Measurements from ENCODE around the gene NIT1. TPM values are rescaled to one million over a fixed set of nuclear protein-coding genes. Genes with fewer than 3 reads are reported as not detected.

NIT1 gene
- total and polyA plus RNA-seq, 2 of the 13 experiments (the other 11 are each of a cell fraction or from before 2014, with no cell fraction given) = 22.7 to 31.0 TPM

DNA sequence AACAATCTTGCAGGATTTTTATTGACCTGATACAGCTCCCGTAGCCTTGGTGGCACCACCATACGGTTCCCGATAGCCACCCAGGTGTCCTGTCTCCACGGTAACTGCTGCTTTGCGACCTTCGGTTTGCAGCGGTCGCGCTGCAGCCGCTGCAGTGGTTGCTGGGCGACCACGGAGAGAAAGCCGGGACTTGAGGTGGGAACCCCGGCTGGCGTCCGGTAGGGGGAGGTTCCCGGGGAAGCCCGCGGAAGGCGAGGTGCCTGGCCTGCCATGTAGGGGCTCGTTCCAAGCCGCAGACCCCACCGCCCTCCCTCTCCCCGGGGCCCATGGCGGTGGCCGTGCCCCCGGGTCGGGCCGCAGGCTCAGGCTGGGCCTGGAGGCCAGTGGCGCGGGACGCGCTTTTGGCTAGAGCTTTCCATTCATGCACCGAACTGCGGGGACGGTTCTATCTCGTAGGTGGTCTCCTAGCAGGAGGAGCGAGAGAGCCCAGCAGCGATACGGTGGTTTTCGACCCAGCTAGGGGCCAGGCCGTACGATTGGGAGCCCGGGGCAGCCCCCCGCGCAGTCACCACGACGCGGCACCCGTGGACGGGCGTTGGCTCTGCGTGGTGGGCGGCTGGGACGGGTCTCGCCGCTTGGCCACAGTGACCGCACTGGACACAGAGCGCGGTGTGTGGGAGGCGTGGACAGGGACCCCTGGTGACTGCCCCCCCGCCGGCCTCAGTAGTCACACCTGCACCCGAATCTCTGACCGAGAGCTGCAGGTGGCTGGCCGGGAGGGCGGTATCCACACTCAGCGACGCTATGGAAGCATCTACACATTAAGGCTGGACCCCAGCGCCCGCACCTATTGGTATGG is 19.5 kb upstream of the NIT1 start, which contains the start of gene KLHDC9:
TSS of gene KLHDC9 (plus strand) at position 152 of the 859 bp plus-strand sequence. CDS start at position 327, 175 bp downstream.
- Histone ChIP-seq H4K20me1 (ENCODE audit: insufficient read depth, low read length) (no peaks in the 10 kb centered on the region), H3K9ac (ENCODE audit: insufficient read depth, low read depth, low read length) (peak within 1 kb of the TSS; percentile 75), H3K4me2 (ENCODE audit: low read depth, low read length) (peak within 1 kb of the TSS; percentile 89), H3K9me3 (ENCODE audit: low read length) (no peaks in the 10 kb centered on the region), H3K4me1 (ENCODE audit: insufficient read depth, low read length) (peaks cover 7% of the 10 kb centered on the region), H3K27me3 (ENCODE audit: control insufficient read depth in 1 of 2, insufficient read depth in 2 of 2, low read length in 2 of 2) (peaks cover 0 to 3% of the 10 kb centered on the region in 2 experiments; a peak in 1 of 5 replicates), H3K4me3 (replicated peaks in 1 of 3; ENCODE audit: insufficient read depth in 1 of 3, low read depth in 2 of 3, low read length in 3 of 3) (peak within 1 kb of the TSS; percentile 60 to 90 (median 87)), H3K27ac (ENCODE audit: extremely low read length, insufficient read depth, low read length) (peak within 1 kb of the TSS; percentile 41), H3K79me2 (ENCODE audit: insufficient read depth, low read length) (no peaks in the 10 kb centered on the region), H2AFZ (ENCODE audit: low read length) (no peak within 1 kb of the TSS), H3K36me3 (replicated peaks in 1 of 2; ENCODE audit: control insufficient read depth in 1 of 2, insufficient read depth in 2 of 2, low read length in 2 of 2) (peaks cover 6 to 20% of the 10 kb centered on the region in 2 experiments)
- intact Hi-C loops (cut with micrococcal nuclease; ENCODE audit: unreplicated experiment) (no loop called here), in situ Hi-C loops (cut with HindIII; ENCODE audit: extremely low pct_ligation_motif_present, low pct_unique_long_range_greater_than_20kb) (loop anchor here (10.0 kb wide), 1 partner anchor 104 kb away; no protein-coding TSS in a partner anchor)
- peak; percentile 91 for FAIRE-seq
- peak; percentile 87 for DNase-seq (ENCODE audit: low spot score)
- ChIA-PET CTCF (ENCODE audit: low intra/inter-chr PET ratio, low total read pairs) (interaction anchor here (1.6 to 3.3 kb wide), 3 partner anchors 25 to 101 kb away, joined by 8 to 50 read pairs (median 16); no protein-coding TSS in a partner anchor), POLR2A (interaction anchor here (0.6 to 2.5 kb wide), 6 partner anchors 14 to 77 kb away, joined by 3 to 11 read pairs (median 4); partner anchors contain the start of genes DEDD, F11R, NIT1 and PFDN2)
- ATAC-seq = peak; percentile 93
- no TSS peak for BruUV-seq (replicated peaks)
- 47% methylated on average over 3 of the region's 71 CpGs for WGBS (ENCODE audit: low lambda C conversion rate)
- TF ChIP-seq ZNF121 (CRISPR knock-in tag; IDR thresholded peaks at IDR 0.05) (no peak), ETV5 (CRISPR knock-in tag; IDR thresholded peaks at IDR 0.05; ENCODE audit: borderline replicate concordance) (peak; percentile 50; the same call in 1 of the 2 replicates), AGO1 (IDR thresholded peaks at IDR 0.05; ENCODE audit: low read depth, low read length, poor library complexity, severe bottlenecking) (peak; percentile 49), XRCC5 (optimal IDR thresholded peaks at IDR 0.05; ENCODE audit: low read length) (peak; percentile 59), ZNF768 (CRISPR knock-in tag; IDR thresholded peaks at IDR 0.05) (0 out of 2 replicates have a peak, but pooled peaks have one; percentile 23), ZSCAN25 (CRISPR knock-in tag; IDR thresholded peaks at IDR 0.05) (peak; percentile 48; the same call in 1 of the 2 replicates), RFXANK (CRISPR knock-in tag; IDR thresholded peaks at IDR 0.05) (0 out of 2 replicates have a peak, but pooled peaks have one; percentile 55), ZFX (CRISPR knock-in tag; IDR thresholded peaks at IDR 0.05; ENCODE audit: low read depth) (peak; percentile 67), SP1 (IDR thresholded peaks at IDR 0.05) (no peak), SP1 (CRISPR knock-in tag; IDR thresholded peaks at IDR 0.05) (peak; percentile 34; the same call in 1 of the 2 replicates), ZSCAN20 (CRISPR knock-in tag; IDR thresholded peaks at IDR 0.05; ENCODE audit: borderline replicate concordance) (peak; percentile 43; the same call in 1 of the 2 replicates), HDAC2 (CRISPR knock-in tag; IDR thresholded peaks at IDR 0.05) (peak; percentile 34; the same call in 1 of the 2 replicates), ZNF274 (CRISPR knock-in tag; IDR thresholded peaks at IDR 0.05) (peak; percentile 59; the same call in 1 of the 2 replicates), PLRG1 (conservative IDR thresholded peaks at IDR 0.05) (no peak), ZNF232 (CRISPR knock-in tag; IDR thresholded peaks at IDR 0.05; ENCODE audit: borderline replicate concordance) (0 out of 2 replicates have a peak, but pooled peaks have one; percentile 56), AKAP8 (CRISPR knock-in tag; IDR thresholded peaks at IDR 0.05) (no peak), MTA1 (CRISPR knock-in tag; IDR thresholded peaks at IDR 0.05; ENCODE audit: borderline replicate concordance) (peak; percentile 77; the same call in 1 of the 2 replicates), SRY (CRISPR knock-in tag; IDR thresholded peaks at IDR 0.05) (peak; percentile 53; the same call in 1 of the 2 replicates), FOXA1 (IDR thresholded peaks at IDR 0.05) (no peak), FOXA1 (CRISPR knock-in tag; IDR thresholded peaks at IDR 0.05) (no peak)
- TF ChIP-seq, protein P1, sequence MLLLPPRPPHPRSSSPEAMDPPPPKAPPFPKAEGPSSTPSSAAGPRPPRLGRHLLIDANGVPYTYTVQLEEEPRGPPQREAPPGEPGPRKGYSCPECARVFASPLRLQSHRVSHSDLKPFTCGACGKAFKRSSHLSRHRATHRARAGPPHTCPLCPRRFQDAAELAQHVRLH (CRISPR knock-in tag; IDR thresholded peaks at IDR 0.05; ENCODE audit: borderline replicate concordance, low read depth) = 0 out of 2 replicates have a peak, but pooled peaks have one; percentile 50
- TF ChIP-seq, protein P2, sequence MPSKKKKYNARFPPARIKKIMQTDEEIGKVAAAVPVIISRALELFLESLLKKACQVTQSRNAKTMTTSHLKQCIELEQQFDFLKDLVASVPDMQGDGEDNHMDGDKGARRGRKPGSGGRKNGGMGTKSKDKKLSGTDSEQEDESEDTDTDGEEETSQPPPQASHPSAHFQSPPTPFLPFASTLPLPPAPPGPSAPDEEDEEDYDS (CRISPR knock-in tag; IDR thresholded peaks at IDR 0.05) = 0 out of 2 replicates have a peak, but pooled peaks have one; percentile 13
- TF ChIP-seq, protein P3, sequence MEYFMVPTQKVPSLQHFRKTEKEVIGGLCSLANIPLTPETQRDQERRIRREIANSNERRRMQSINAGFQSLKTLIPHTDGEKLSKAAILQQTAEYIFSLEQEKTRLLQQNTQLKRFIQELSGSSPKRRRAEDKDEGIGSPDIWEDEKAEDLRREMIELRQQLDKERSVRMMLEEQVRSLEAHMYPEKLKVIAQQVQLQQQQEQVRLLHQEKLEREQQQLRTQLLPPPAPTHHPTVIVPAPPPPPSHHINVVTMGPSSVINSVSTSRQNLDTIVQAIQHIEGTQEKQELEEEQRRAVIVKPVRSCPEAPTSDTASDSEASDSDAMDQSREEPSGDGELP (IDR thresholded peaks at IDR 0.05; ENCODE audit: borderline replicate concordance, low read depth) = peak; percentile 72; the same call in 1 of the 2 replicates
